Testis (tissue), 3 donors: Measurements from ENCODE around the gene F3. TPM values are rescaled to one million over a fixed set of nuclear protein-coding genes. Genes with fewer than 3 reads are reported as not detected.

ENCODE experiments used
- DNase-seq: peaks from one replicate; pipeline ENCODE4 v3.0.0-alpha.2; 2019
- H3K27ac ChIP-seq, 2 donors: fragments of 200-600 bp; sonication (generic); one replicate each; pipeline ENCODE4 v1.5.1; 2019
- H3K27me3 ChIP-seq: fragments of 200-600 bp; sonication (generic); one replicate; pipeline ENCODE4 v1.5.1; 2019
- H3K36me3 ChIP-seq: fragments of 200-600 bp; sonication (generic); one replicate; pipeline ENCODE4 v1.5.1; 2017; ENCODE audit warnings: low read depth; ENCODE audit errors: missing control alignments
- H3K4me1 ChIP-seq: fragments of 200-600 bp; sonication (generic); one replicate; pipeline ENCODE4 v1.5.1; 2019
- H3K4me3 ChIP-seq, 2 donors: fragments of 200-600 bp; sonication (generic); one replicate each; pipeline ENCODE4 v1.5.1; 2017 to 2019
- H3K9me3 ChIP-seq: fragments of 200-600 bp; sonication (generic); one replicate; pipeline ENCODE4 v1.5.1; 2017
- POLR2A ChIP-seq: fragments of 450-650 bp; IDR thresholded peaks from one replicate; pipeline ENCODE4 v1.6.1; 2017; ENCODE audit warnings: antibody characterized with exemption, mild to moderate bottlenecking, moderate library complexity
- WGBS, 2 donors: methylation state at CpG; one replicate each; pipeline ENCODE4 v1.1.5; 2018; 5-methylcytosine and 5-hydroxymethylcytosine counted together
- intact Hi-C: fragments of 100-400 bp; cut with DNase I; formaldehyde crosslinking; loops from one replicate; pipeline ENCODE4 v1.15.1; 2023; ENCODE audit warnings: low total_unique reads
- polyA plus RNA-seq: library from polyadenylated mRNA; stranded (reverse); fragments of 350-450 nt; fragmentation: Illumina TruSeq; extraction: RNeasy Lipid Tissue Mini Kit (QIAGEN cat#74804); gene quantifications from one replicate; pipeline ENCODE4 v1.2.3, GENCODE V29; 2014; ENCODE audit warnings: low read depth, low replicate concordance; ENCODE audit not compliant: insufficient read depth
- total RNA-seq, 2 donors: library from RNA; depleted of rRNA; stranded (reverse); fragments of >200 nt; gene quantifications; one replicate each; pipeline ENCODE4 v1.2.3, GENCODE V29; 2016
- TF ChIP-seq, protein P1 (sequence below), 3 experiments: fragments of 450-650 bp in 2 of 3; fragments of 200-600 bp in 1 of 3; sonication (generic) in 1 of 3; IDR thresholded peaks; one replicate each; pipeline ENCODE4 v1.5.1; 2016 to 2019; ENCODE audit warnings: antibody characterized with exemption in 3 of 3, mild to moderate bottlenecking in 2 of 3, moderate library complexity in 1 of 3

Gene F3
- total and polyA plus RNA-seq, 3 donors from 2014 or later, result 51.6 to 135 (median 111) TPM

DNA sequence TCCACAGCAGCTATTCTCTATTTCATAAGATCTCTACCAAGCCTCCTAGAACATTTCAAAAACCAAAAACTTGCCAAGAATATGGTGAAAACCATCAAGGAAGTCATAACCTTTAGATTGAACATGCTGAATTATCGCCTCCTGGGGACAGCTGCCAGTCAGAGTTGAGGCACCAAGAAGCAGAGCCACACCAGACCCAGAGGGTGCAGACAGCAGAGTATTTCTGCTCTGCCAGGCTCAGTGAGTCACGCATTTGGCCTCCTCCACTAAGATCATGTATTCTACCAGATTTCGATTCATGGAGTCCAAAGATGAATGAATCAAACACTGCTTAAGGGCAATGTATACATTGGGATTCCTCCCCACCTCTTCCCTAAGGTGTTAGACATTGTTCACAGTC lies 2.1 kb downstream of the F3 start:
- Histone ChIP-seq H3K4me1 (peaks cover 32% of the 10 kb centered on the region), H3K9me3 (no peaks in the 10 kb centered on the region), H3K27ac (peak overlapping the region; percentile 94), H3K4me3 (peak overlapping the region; percentile 79 to 96), H3K36me3 (no peaks in the 10 kb centered on the region), H3K27me3 (no peaks in the 10 kb centered on the region)
- DNase-seq, result peak; percentile 52
- WGBS, 2 donors, result 37 to 44% methylated on average over 3 of the region's 3 CpGs
- TF ChIP-seq, protein P1, sequence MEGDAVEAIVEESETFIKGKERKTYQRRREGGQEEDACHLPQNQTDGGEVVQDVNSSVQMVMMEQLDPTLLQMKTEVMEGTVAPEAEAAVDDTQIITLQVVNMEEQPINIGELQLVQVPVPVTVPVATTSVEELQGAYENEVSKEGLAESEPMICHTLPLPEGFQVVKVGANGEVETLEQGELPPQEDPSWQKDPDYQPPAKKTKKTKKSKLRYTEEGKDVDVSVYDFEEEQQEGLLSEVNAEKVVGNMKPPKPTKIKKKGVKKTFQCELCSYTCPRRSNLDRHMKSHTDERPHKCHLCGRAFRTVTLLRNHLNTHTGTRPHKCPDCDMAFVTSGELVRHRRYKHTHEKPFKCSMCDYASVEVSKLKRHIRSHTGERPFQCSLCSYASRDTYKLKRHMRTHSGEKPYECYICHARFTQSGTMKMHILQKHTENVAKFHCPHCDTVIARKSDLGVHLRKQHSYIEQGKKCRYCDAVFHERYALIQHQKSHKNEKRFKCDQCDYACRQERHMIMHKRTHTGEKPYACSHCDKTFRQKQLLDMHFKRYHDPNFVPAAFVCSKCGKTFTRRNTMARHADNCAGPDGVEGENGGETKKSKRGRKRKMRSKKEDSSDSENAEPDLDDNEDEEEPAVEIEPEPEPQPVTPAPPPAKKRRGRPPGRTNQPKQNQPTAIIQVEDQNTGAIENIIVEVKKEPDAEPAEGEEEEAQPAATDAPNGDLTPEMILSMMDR (IDR thresholded peaks at IDR 0.05), result no peak
- TF ChIP-seq POLR2A, result no peak
- intact Hi-C loops, result no loop called here

DNA sequence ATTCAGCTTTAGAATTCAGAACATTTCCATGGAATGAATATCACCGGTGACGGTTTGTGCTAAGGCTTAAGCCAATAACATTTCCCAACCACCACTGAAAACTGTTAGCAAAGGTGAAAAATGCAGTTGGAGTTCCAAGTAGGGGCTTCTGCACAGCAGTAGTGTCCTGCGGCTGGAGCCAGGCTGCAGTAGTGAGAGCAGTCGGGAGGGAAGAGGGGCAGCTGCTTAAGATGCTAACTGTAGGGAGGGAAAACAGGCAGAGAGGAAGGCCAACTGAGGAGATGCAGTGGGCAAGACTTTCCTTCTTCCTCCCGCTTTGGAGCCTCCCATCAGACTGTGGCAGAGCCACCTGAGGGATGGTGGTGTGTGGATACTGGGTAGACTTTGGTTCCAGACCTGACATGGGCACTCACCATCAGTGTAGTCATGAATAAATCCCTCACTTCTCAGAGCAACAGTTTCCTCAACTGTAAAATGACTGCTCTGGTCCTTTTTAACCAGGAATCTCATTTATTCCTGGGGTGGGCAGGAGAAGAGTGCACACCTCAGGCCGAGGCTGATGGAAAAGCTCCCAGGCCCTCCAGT lies 3.2 kb downstream of the F3 start:
- Histone ChIP-seq H3K27me3 (no peaks in the 10 kb centered on the region), H3K4me3 (peak overlapping the region; percentile 79 to 96), H3K4me1 (peaks cover 24% of the 10 kb centered on the region), H3K27ac (peak overlapping the region; percentile 94), H3K9me3 (no peaks in the 10 kb centered on the region), H3K36me3 (no peaks in the 10 kb centered on the region)
- intact Hi-C loops, result no loop called here
- 39 to 46% methylated on average over 6 of the region's 6 CpGs for whole genome bisulfite sequencing, 2 donors
- TF ChIP-seq, protein P1 (IDR thresholded peaks at IDR 0.05), result no peak
- no peak for TF ChIP-seq POLR2A
- peak; percentile 45 for DNase-seq

DNA sequence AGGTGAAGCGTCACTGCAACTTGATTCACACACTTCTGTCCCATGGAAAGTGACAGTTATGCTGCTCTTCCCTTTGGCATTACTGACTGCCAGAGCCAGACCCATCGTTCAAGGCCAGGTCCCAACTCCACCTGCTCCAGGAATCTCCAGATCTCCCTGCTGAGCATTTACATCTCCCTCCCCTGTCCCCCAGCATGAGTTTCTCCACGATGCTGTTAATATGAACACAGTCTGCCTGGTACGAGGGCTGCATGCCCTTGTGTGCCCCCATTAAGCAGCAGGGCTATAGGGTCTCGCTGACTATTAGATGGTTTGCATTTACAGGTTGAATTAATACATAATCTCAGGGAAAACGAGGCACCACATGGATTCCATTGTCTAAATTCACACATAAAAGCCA lies 4.3 kb downstream of the F3 start:
- peak overlapping the region; percentile 15 to 94 for H3K27ac ChIP-seq
- no peaks in the 10 kb centered on the region for H3K27me3 ChIP-seq
- H3K9me3 ChIP-seq, result no peaks in the 10 kb centered on the region
- no peak for DNase-seq
- no peaks in the 10 kb centered on the region for H3K36me3 ChIP-seq
- 33 to 63% methylated on average over 6 of the region's 6 CpGs for WGBS, 2 donors
- intact Hi-C loops, result no loop called here
- no peak for TF ChIP-seq POLR2A
- TF ChIP-seq, protein P1 (IDR thresholded peaks at IDR 0.05), result no peak
- peaks cover 14% of the 10 kb centered on the region for H3K4me1 ChIP-seq
- peak overlapping the region; percentile 79 to 96 for H3K4me3 ChIP-seq

GRCh38 chr1:94535879-94536278 lies 5.7 kb downstream of the F3 start:
- H3K27ac ChIP-seq, result peak overlapping the region; percentile 15 to 94
- H3K27me3 ChIP-seq, result no peaks in the 10 kb centered on the region
- intact Hi-C loops, result no loop called here
- H3K4me3 ChIP-seq, result peak overlapping the region in 1 of 2 donors; percentile 96
- H3K4me1 ChIP-seq, result peaks cover 14% of the 10 kb centered on the region
- WGBS, 2 donors, result 45 to 71% methylated on average over 9 of the region's 9 CpGs
- no peaks in the 10 kb centered on the region for H3K9me3 ChIP-seq
- DNase-seq, result no peak
- H3K36me3 ChIP-seq, result no peaks in the 10 kb centered on the region
- no peak for TF ChIP-seq POLR2A
- TF ChIP-seq, protein P1 (IDR thresholded peaks at IDR 0.05), result no peak

GRCh38 chr1:94535095-94535494 lies 6.5 kb downstream of the F3 start:
- no peak for DNase-seq
- Histone ChIP-seq H3K27ac (peak overlapping the region in 1 of 2 donors; percentile 94), H3K27me3 (no peaks in the 10 kb centered on the region), H3K36me3 (no peaks in the 10 kb centered on the region), H3K4me3 (no peak overlapping the region), H3K9me3 (no peaks in the 10 kb centered on the region), H3K4me1 (peaks cover 14% of the 10 kb centered on the region)
- TF ChIP-seq, protein P1 (IDR thresholded peaks at IDR 0.05), result no peak
- no peak for TF ChIP-seq POLR2A
- intact Hi-C loops, result no loop called here
- 82 to 87% methylated on average over 5 of the region's 5 CpGs for WGBS, 2 donors
